Activated B cell treated with CpG ODN at 0.5 μM for 24 hours (primary cell): Measurements from ENCODE around the gene NAP1L4. TPM values are rescaled to one million over a fixed set of nuclear protein-coding genes. Genes with fewer than 3 reads are reported as not detected.

ENCODE experiments used
- ATAC-seq: fragments of 200-7000 bp; cut with Tn5 transposase; one replicate; pipeline ENCODE4 v1.10.0; 2021; ENCODE audit warnings: low read depth, mild to moderate bottlenecking, moderate library complexity
- CTCF ChIA-PET: fragments of 350-600 bp; sonication (Branson Sonifier 250); formaldehyde crosslinking; loops from one replicate; lab custom pipeline; 2021; ENCODE audit warnings: antibody characterized with exemption; lab: Charles Lee
- POLR2A ChIA-PET: fragments of 350-600 bp; sonication (Branson Sonifier 250); formaldehyde crosslinking; loops from one replicate; lab custom pipeline; 2021; ENCODE audit warnings: antibody characterized with exemption; lab: Charles Lee
- DNase-seq: peaks from one replicate; pipeline ENCODE4 v3.0.0; 2022
- H3K27ac Mint-ChIP-seq: one replicate; pipeline ENCODE4 v1.8.0; 2020; ENCODE audit warnings: mixed read lengths
- H3K27me3 Mint-ChIP-seq: one replicate; pipeline ENCODE4 v1.8.0; 2021; ENCODE audit warnings: mixed read lengths
- H3K36me3 Mint-ChIP-seq: one replicate; pipeline ENCODE4 v1.8.0; 2021; ENCODE audit warnings: low read depth, mixed read lengths
- H3K4me1 Mint-ChIP-seq: one replicate; pipeline ENCODE4 v1.8.0; 2021; ENCODE audit warnings: mixed read lengths
- H3K4me3 Mint-ChIP-seq: one replicate; pipeline ENCODE4 v1.8.0; 2020; ENCODE audit warnings: mild to moderate bottlenecking, mixed read lengths
- H3K9me3 Mint-ChIP-seq: one replicate; pipeline ENCODE4 v1.8.0; 2020; ENCODE audit warnings: mixed read lengths
- intact Hi-C: fragments of 100-400 bp; cut with micrococcal nuclease; formaldehyde crosslinking; loops from one replicate; pipeline ENCODE4 v1.15.1; 2024
- total RNA-seq: library from RNA; stranded (reverse); gene quantifications from 2 replicates; pipeline ENCODE4 v1.2.3, GENCODE V29; 2022
- TF ChIP-seq, protein P1 (sequence below): fragments of 200-600 bp; IDR thresholded peaks from one replicate; pipeline ENCODE4 v1.8.0; 2022; ENCODE audit warnings: antibody characterized with exemption, mild to moderate bottlenecking

The NAP1L4 gene
- total RNA-seq, 1 donor from 2014 or later = 115 TPM

- ChIA-PET POLR2A (interaction anchor here (1.0 kb wide), 1 partner anchor 49 kb away, joined by 8 read pairs; the partner anchor contains the start of gene CARS1), CTCF (no interaction called here)
- Mint-ChIP-seq H3K27ac (no peak overlapping the region), H3K4me1 (no peaks in the 10 kb centered on the region), H3K9me3 (no peaks in the 10 kb centered on the region), H3K27me3 (no peaks in the 10 kb centered on the region), H3K36me3 (peaks cover 85% of the 10 kb centered on the region), H3K4me3 (no peak overlapping the region)
- intact Hi-C loops = no loop called here
- TF ChIP-seq, protein P1, sequence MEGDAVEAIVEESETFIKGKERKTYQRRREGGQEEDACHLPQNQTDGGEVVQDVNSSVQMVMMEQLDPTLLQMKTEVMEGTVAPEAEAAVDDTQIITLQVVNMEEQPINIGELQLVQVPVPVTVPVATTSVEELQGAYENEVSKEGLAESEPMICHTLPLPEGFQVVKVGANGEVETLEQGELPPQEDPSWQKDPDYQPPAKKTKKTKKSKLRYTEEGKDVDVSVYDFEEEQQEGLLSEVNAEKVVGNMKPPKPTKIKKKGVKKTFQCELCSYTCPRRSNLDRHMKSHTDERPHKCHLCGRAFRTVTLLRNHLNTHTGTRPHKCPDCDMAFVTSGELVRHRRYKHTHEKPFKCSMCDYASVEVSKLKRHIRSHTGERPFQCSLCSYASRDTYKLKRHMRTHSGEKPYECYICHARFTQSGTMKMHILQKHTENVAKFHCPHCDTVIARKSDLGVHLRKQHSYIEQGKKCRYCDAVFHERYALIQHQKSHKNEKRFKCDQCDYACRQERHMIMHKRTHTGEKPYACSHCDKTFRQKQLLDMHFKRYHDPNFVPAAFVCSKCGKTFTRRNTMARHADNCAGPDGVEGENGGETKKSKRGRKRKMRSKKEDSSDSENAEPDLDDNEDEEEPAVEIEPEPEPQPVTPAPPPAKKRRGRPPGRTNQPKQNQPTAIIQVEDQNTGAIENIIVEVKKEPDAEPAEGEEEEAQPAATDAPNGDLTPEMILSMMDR = no peak
- ATAC-seq (no peak), DNase-seq (no peak)
These were observed 16.7 kb upstream of the NAP1L4 start for GRCh38 chr11:3008746-3009336.

GRCh38 chr11:3007404-3008010 is 15.4 kb upstream of the NAP1L4 start:
- TF ChIP-seq, protein P1 = no peak
- Mint-ChIP-seq H3K9me3 (no peaks in the 10 kb centered on the region), H3K4me1 (no peaks in the 10 kb centered on the region), H3K27ac (no peak overlapping the region), H3K27me3 (no peaks in the 10 kb centered on the region), H3K4me3 (no peak overlapping the region), H3K36me3 (peaks cover 88% of the 10 kb centered on the region)
- ATAC-seq = no peak
- no peak for DNase-seq
- intact Hi-C loops = no loop called here
- POLR2A ChIA-PET = no interaction called here
- CTCF ChIA-PET = no interaction called here

GRCh38 chr11:3006505-3007260 is 14.6 kb upstream of the NAP1L4 start:
- TF ChIP-seq, protein P1 = no peak
- ATAC-seq (no peak), DNase-seq (no peak)
- no peaks in the 10 kb centered on the region for H3K27me3 Mint-ChIP-seq
- ChIA-PET POLR2A (no interaction called here), CTCF (no interaction called here)
- no peaks in the 10 kb centered on the region for H3K4me1 Mint-ChIP-seq
- H3K9me3 Mint-ChIP-seq = no peaks in the 10 kb centered on the region
- no peak overlapping the region for H3K27ac Mint-ChIP-seq
- H3K4me3 Mint-ChIP-seq = no peak overlapping the region
- intact Hi-C loops = no loop called here
- peaks cover 88% of the 10 kb centered on the region for H3K36me3 Mint-ChIP-seq

GRCh38 chr11:3004481-3004880 is 12.4 kb upstream of the NAP1L4 start:
- Mint-ChIP-seq H3K4me1 (no peaks in the 10 kb centered on the region), H3K36me3 (peaks cover 89% of the 10 kb centered on the region), H3K27me3 (no peaks in the 10 kb centered on the region), H3K4me3 (no peak overlapping the region), H3K27ac (no peak overlapping the region), H3K9me3 (no peaks in the 10 kb centered on the region)
- intact Hi-C loops = no loop called here
- ATAC-seq (no peak), DNase-seq (no peak)
- TF ChIP-seq, protein P1 = no peak
- ChIA-PET POLR2A (no interaction called here), CTCF (no interaction called here)
